ENCODE results near the gene ESR1. TPM values are rescaled to one million over a fixed set of nuclear protein-coding genes. Genes with fewer than 3 reads are reported as not detected.
"Not testable (repeated sequence)": the region's sequence is repeated elsewhere in the genome, so short reads cannot be mapped to it uniquely, and the experiment has no call there.

ESR1 gene
- total RNA-seq, 1 donor from 2014 or later, result not detected

GRCh38 chr6:151862461-151862860, 55.0 kb downstream of the ESR1 start:
- no peaks in the 10 kb centered on the region for H3K4me1 Mint-ChIP-seq
- H3K27me3 Mint-ChIP-seq (ENCODE audit: low read depth), result peaks cover 9% of the 10 kb centered on the region
- no peak for TF ChIP-seq CTCF (IDR thresholded peaks at IDR 0.05; ENCODE audit: unreplicated experiment)
- peaks cover 3% of the 10 kb centered on the region for H3K9me3 Mint-ChIP-seq
- DNase-seq (ENCODE audit: low spot score in 2 of 2, unreplicated experiment in 2 of 2), result no peak
- no peak overlapping the region for H3K27ac Mint-ChIP-seq
- H3K4me3 Mint-ChIP-seq, result no peak overlapping the region
- H3K36me3 Mint-ChIP-seq, result no peaks in the 10 kb centered on the region

GRCh38 chr6:151867361-151867869, 59.9 kb downstream of the ESR1 start:
- not testable (repeated sequence) for H3K4me3 Mint-ChIP-seq, H3K4me1 Mint-ChIP-seq, H3K27ac Mint-ChIP-seq

GRCh38 chr6:151869345-151869744, 61.9 kb downstream of the ESR1 start:
- Mint-ChIP-seq H3K4me1 (no peaks in the 10 kb centered on the region), H3K9me3 (peaks cover 9% of the 10 kb centered on the region), H3K27me3 (ENCODE audit: low read depth) (peaks cover 2% of the 10 kb centered on the region), H3K4me3 (no peak overlapping the region), H3K36me3 (no peaks in the 10 kb centered on the region), H3K27ac (no peak overlapping the region)
- no peak for TF ChIP-seq CTCF (IDR thresholded peaks at IDR 0.05; ENCODE audit: unreplicated experiment)
- DNase-seq (ENCODE audit: low spot score in 2 of 2, unreplicated experiment in 2 of 2), result no peak

More at GRCh38 chr6:151867361-151867869, 59.9 kb downstream of the ESR1 start:
- H3K27me3 Mint-ChIP-seq (ENCODE audit: low read depth); DNase-seq (ENCODE audit: low spot score in 2 of 2, unreplicated experiment in 2 of 2); H3K9me3 Mint-ChIP-seq; H3K36me3 Mint-ChIP-seq: not testable (repeated sequence)

- no peak for DNase-seq (ENCODE audit: low spot score in 2 of 2, unreplicated experiment in 2 of 2)
These were observed 62.3 kb downstream of the ESR1 start for GRCh38 chr6:151869787-151870186.

GRCh38 chr6:151870375-151870774, 62.9 kb downstream of the ESR1 start:
- H3K4me1 Mint-ChIP-seq, result no peaks in the 10 kb centered on the region
- H3K27ac Mint-ChIP-seq, result no peak overlapping the region
- TF ChIP-seq CTCF (IDR thresholded peaks at IDR 0.05; ENCODE audit: unreplicated experiment), result no peak
- H3K27me3 Mint-ChIP-seq (ENCODE audit: low read depth), result peaks cover 2% of the 10 kb centered on the region
- H3K9me3 Mint-ChIP-seq, result peaks cover 6% of the 10 kb centered on the region
- no peak for DNase-seq (ENCODE audit: low spot score in 2 of 2, unreplicated experiment in 2 of 2)
- no peaks in the 10 kb centered on the region for H3K36me3 Mint-ChIP-seq
- no peak overlapping the region for H3K4me3 Mint-ChIP-seq

More at GRCh38 chr6:151869787-151870186, 62.3 kb downstream of the ESR1 start:
- Mint-ChIP-seq H3K27ac (no peak overlapping the region), H3K36me3 (no peaks in the 10 kb centered on the region), H3K9me3 (peaks cover 9% of the 10 kb centered on the region), H3K27me3 (ENCODE audit: low read depth) (peaks cover 2% of the 10 kb centered on the region), H3K4me3 (no peak overlapping the region), H3K4me1 (no peaks in the 10 kb centered on the region)
- no peak for TF ChIP-seq CTCF (IDR thresholded peaks at IDR 0.05; ENCODE audit: unreplicated experiment)

GRCh38 chr6:151875524-151875923, 68.0 kb downstream of the ESR1 start:
- TF ChIP-seq CTCF (IDR thresholded peaks at IDR 0.05; ENCODE audit: unreplicated experiment), result no peak
- Mint-ChIP-seq H3K4me3 (no peak overlapping the region), H3K27ac (no peak overlapping the region), H3K4me1 (no peaks in the 10 kb centered on the region), H3K36me3 (no peaks in the 10 kb centered on the region), H3K27me3 (ENCODE audit: low read depth) (peaks cover 3% of the 10 kb centered on the region), H3K9me3 (no peaks in the 10 kb centered on the region)
- DNase-seq (ENCODE audit: low spot score in 2 of 2, unreplicated experiment in 2 of 2), result no peak
